ENCODE data around the gene KCNH2. TPM values are rescaled to one million over a fixed set of nuclear protein-coding genes. Genes with fewer than 3 reads are reported as not detected.
A peak's percentile ranks its signal among the peaks of the same experiment; 100 is the strongest.

KCNH2 gene
- total and polyA plus RNA-seq, 2 of the 8 experiments (the other 6 are each of a cell fraction or from before 2014, with no cell fraction given) = 8.0 to 15.0 TPM

DNA sequence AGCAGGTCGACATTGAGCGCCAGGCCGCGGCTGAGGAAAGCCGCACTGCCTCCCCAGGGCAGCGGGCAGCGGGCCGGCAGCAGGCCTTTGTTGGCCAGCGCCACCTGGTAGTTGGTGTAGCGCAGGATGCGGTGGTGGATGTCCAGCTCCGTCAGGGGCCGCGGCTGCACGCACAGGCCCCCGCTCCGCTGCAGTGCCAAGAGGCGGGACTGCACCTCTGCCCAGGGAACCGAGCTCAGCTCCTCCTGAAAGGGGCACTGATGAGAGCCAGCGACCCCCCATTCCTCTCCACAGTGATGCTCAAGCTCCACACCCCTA is 41.0 kb upstream of the KCNH2 start:
- no peak overlapping the region for H3K23ac ChIP-seq (ENCODE audit: insufficient read length)
- no peak for DNase-seq (ENCODE audit: low read depth in 1 of 2, low spot score in 2 of 2)
- POLR2A ChIA-PET (ENCODE audit: partially characterized antibody) = interaction anchor here (0.5 to 3.2 kb wide), 12 partner anchors 9 to 591 kb away, joined by 3 to 18 read pairs (median 4); partner anchors contain the start of genes ABCB8 and FASTK
- no peak overlapping the region; the same call in 1 of the 2 replicates for H3K18ac ChIP-seq (ENCODE audit: extremely low read depth, low read length)
- H3K27me3 ChIP-seq (replicated peaks in 1 of 4; ENCODE audit: control insufficient read depth in 3 of 4, extremely low read depth in 1 of 4, insufficient read depth in 3 of 4, low read length in 3 of 4) = peaks cover 8 to 44% (median 38%) of the 10 kb centered on the region in 4 experiments
- no peaks in the 10 kb centered on the region for H4K20me1 ChIP-seq (replicated peaks in 1 of 2; ENCODE audit: control insufficient read depth in 1 of 2, insufficient read depth in 2 of 2, low read length in 2 of 2)
- no peaks in the 10 kb centered on the region for H3K9me3 ChIP-seq (ENCODE audit: insufficient read depth in 2 of 2, low read depth in 1 of 2, low read length in 1 of 2)
- H2BK12ac ChIP-seq (ENCODE audit: low read depth, low read length) = peak overlapping the region; percentile 84; the same call in 1 of the 2 replicates
- peak overlapping the region; percentile 72; the same call in 1 of the 2 replicates for H2AK5ac ChIP-seq (ENCODE audit: low read depth, low read length)
- H3K79me2 ChIP-seq (ENCODE audit: control insufficient read depth in 1 of 2, insufficient read depth in 2 of 2, low read length in 2 of 2) = no peaks in the 10 kb centered on the region
- no peaks in the 10 kb centered on the region for H3K36me3 ChIP-seq (ENCODE audit: control insufficient read depth in 2 of 4, insufficient read depth in 4 of 4, low read length in 3 of 4)
- CTCF ChIA-PET (ENCODE audit: partially characterized antibody) = interaction anchor here (0.9 to 8.0 kb wide), 34 partner anchors 10 to 225 kb away, joined by 3 to 116 read pairs (median 6); partner anchors contain the start of genes ABCB8, AGAP3, ASIC3 and CDK5
- no peak overlapping the region for H4K5ac ChIP-seq (ENCODE audit: insufficient read length, low read depth, low read length)
- 37% methylated on average over 19 of the region's 20 CpGs; no CpG with 5 or more reads in 1 of the 2 experiments for WGBS, 2 experiments (ENCODE audit: extremely low coverage in 1 of 2, insufficient coverage in 1 of 2, insufficient read length in 1 of 2, insufficient replicate concordance in 2 of 2, low coverage in 1 of 2, low lambda C conversion rate in 2 of 2, missing lambda C conversion rate in 1 of 2)
- H2AFZ ChIP-seq (ENCODE audit: low read length) = peak overlapping the region; percentile 33; the same call in 1 of the 2 replicates
- FAIRE-seq = no peak
- H4K91ac ChIP-seq (replicated peaks; ENCODE audit: insufficient read length, low read length) = peak overlapping the region; percentile 86
- H3K4me3 ChIP-seq (ENCODE audit: extremely low read depth in 1 of 4, insufficient read depth in 2 of 4, low read depth in 3 of 4, low read length in 4 of 4) = peak overlapping the region in 2 of 4 experiments; percentile 6 to 50; a peak in 4 of 8 replicates
- H3K23me2 ChIP-seq (ENCODE audit: low read depth, low read length) = peaks cover 7% of the 10 kb centered on the region; the same call in 1 of the 2 replicates
- no peak overlapping the region for H3K4ac ChIP-seq (replicated peaks; ENCODE audit: insufficient read length, low read depth, low read length)
- H3K56ac ChIP-seq (replicated peaks; ENCODE audit: insufficient read length, low read depth, low read length) = no peak overlapping the region
- H3K79me1 ChIP-seq (ENCODE audit: low read depth, low read length) = no peaks in the 10 kb centered on the region; the same call in 1 of the 2 replicates
- H3K4me2 ChIP-seq (ENCODE audit: insufficient read depth in 1 of 2, low read depth in 2 of 2, low read length in 2 of 2) = peak overlapping the region; percentile 36 to 75
- no peak overlapping the region; the same call in 1 of the 2 replicates for H2BK15ac ChIP-seq (ENCODE audit: low read length)
- no peak overlapping the region; the same call in 1 of the 2 replicates for H2BK20ac ChIP-seq (ENCODE audit: low read length)
- peak overlapping the region; percentile 92; the same call in 1 of the 2 replicates for H4K8ac ChIP-seq (ENCODE audit: extremely low read depth, insufficient read depth, low read length)
- H2BK5ac ChIP-seq (ENCODE audit: low read depth, low read length) = no peak overlapping the region; the same call in 1 of the 2 replicates
- no peak overlapping the region for H3K27ac ChIP-seq (ENCODE audit: low read depth, low read length)
- no peak overlapping the region for H2BK120ac ChIP-seq (replicated peaks; ENCODE audit: low read depth, low read length)
- H3K4me1 ChIP-seq (replicated peaks in 1 of 4; ENCODE audit: control insufficient read depth in 3 of 4, insufficient read depth in 4 of 4, low read length in 3 of 4) = peaks cover 0 to 24% (median 16%) of the 10 kb centered on the region in 4 experiments; a peak in 5 of 7 replicates
- no peak overlapping the region for H3K14ac ChIP-seq (ENCODE audit: insufficient read length)
- H3K9ac ChIP-seq (replicated peaks in 1 of 4; ENCODE audit: extremely low read depth in 1 of 4, low read depth in 3 of 4, low read length in 3 of 4) = no peak overlapping the region
- TF ChIP-seq CHD1 (IDR thresholded peaks at IDR 0.05; ENCODE audit: low read depth, low read length) (no peak), RBBP5 (IDR thresholded peaks at IDR 0.05; ENCODE audit: borderline replicate concordance, low read depth, low read length) (no peak), TBP (IDR thresholded peaks at IDR 0.05; ENCODE audit: low read depth, low read length) (no peak), SP4 (IDR thresholded peaks at IDR 0.05; ENCODE audit: low read length) (no peak), CBX5 (IDR thresholded peaks at IDR 0.05; ENCODE audit: low read depth, low read length) (no peak)

Data from H1 (cell line).